Measurements from ENCODE around the gene PIK3CG.

DNA sequence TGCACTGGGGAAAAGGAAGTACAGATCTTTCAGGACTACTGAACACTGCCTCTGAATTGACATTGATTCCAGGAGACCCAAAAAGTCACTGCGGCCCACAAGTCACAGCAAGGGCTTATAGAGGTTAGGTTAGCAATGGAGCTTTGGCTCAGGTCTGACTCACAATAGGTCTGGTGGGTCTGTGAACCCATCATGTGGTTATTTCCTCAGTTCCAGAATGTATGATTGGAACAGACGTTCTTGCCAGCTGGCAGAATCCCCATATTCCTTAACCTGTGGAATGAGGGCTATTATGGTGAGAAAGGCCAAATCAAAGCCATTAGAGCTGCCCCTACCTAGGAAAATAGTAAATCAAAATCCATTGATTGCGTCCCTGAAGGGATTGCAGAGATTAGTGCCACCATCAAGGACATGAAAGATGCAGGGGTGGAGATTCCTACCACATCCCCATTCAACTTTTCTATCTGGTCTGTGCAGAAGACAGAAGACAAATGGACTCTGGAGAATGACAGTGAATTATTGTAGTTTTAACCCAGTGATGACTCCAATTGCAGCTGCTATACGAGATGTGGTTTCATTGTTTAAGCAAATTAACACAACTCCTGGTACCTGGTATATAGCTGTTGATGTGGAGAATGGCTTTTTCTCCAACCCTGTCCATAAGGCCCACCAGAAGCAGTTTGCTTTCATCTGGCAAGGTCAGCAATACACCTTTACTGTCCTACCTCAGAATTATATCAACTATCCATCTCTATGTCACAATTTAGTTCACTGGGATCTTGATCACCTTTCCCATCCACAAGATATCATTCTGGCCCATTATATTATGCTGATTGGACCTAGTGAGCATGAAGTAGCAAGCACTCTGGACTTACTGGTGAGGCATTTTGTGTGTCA, 44.5 kb upstream of the PIK3CG start:
- TF ChIP-seq CTCF (IDR thresholded peaks at IDR 0.05) (no peak), POLR2A (IDR thresholded peaks at IDR 0.05) (no peak), EP300 (IDR thresholded peaks at IDR 0.05) (no peak), POLR2AphosphoS5 (IDR thresholded peaks at IDR 0.05) (no peak)

All from upper lobe of left lung (tissue), 4 donors.